Activated naive CD8-positive, alpha-beta T cell treated with anti-CD3 and anti-CD28 coated beads for 36 hours (primary cell): ENCODE results near the gene EEA1. TPM values are rescaled to one million over a fixed set of nuclear protein-coding genes. Genes with fewer than 3 reads are reported as not detected.

ENCODE experiments used
- DNase-seq: peaks from one replicate; pipeline ENCODE4 v3.0.0; 2021
- H3K27ac Mint-ChIP-seq: one replicate; pipeline ENCODE4 v1.8.0; 2022; ENCODE audit warnings: mild to moderate bottlenecking, moderate library complexity, mixed read lengths
- H3K27me3 Mint-ChIP-seq: one replicate; pipeline ENCODE4 v1.8.0; 2022; ENCODE audit warnings: mild to moderate bottlenecking, mixed read lengths
- H3K36me3 Mint-ChIP-seq: one replicate; pipeline ENCODE4 v1.8.0; 2021; ENCODE audit warnings: mild to moderate bottlenecking, mixed read lengths
- H3K4me1 Mint-ChIP-seq: one replicate; pipeline ENCODE4 v1.8.0; 2021; ENCODE audit warnings: mixed read lengths
- H3K4me3 Mint-ChIP-seq: one replicate; pipeline ENCODE4 v1.8.0; 2022; ENCODE audit warnings: mild to moderate bottlenecking, moderate library complexity, mixed read lengths
- H3K9me3 Mint-ChIP-seq: one replicate; pipeline ENCODE4 v1.8.0; 2022; ENCODE audit warnings: mixed read lengths
- total RNA-seq, 2 experiments: library from RNA; stranded (reverse); gene quantifications; one replicate each; pipeline ENCODE4 v1.2.3, GENCODE V29; 2021

EEA1 gene
- total RNA-seq, 2 experiments from 2014 or later: 17.5 TPM

GRCh38 chr12:92915365-92915764 is 13.7 kb downstream of the EEA1 start:
- H3K4me1 Mint-ChIP-seq: peaks cover 33% of the 10 kb centered on the region
- DNase-seq: no peak
- peaks cover 11% of the 10 kb centered on the region for H3K9me3 Mint-ChIP-seq
- H3K27ac Mint-ChIP-seq: no peak overlapping the region
- H3K4me3 Mint-ChIP-seq: no peak overlapping the region
- peaks cover 26% of the 10 kb centered on the region for H3K36me3 Mint-ChIP-seq
- no peaks in the 10 kb centered on the region for H3K27me3 Mint-ChIP-seq

GRCh38 chr12:92914170-92914569 is 14.9 kb downstream of the EEA1 start:
- Mint-ChIP-seq H3K4me3 (no peak overlapping the region), H3K27ac (no peak overlapping the region)

GRCh38 chr12:92912672-92913071 is 16.4 kb downstream of the EEA1 start:
- no peak for DNase-seq
- Mint-ChIP-seq H3K36me3 (peaks cover 39% of the 10 kb centered on the region), H3K9me3 (peaks cover 17% of the 10 kb centered on the region), H3K27me3 (no peaks in the 10 kb centered on the region), H3K4me1 (peaks cover 42% of the 10 kb centered on the region), H3K27ac (peak overlapping the region; percentile 88), H3K4me3 (no peak overlapping the region)

More at GRCh38 chr12:92914170-92914569, 14.9 kb downstream of the EEA1 start:
- peaks cover 34% of the 10 kb centered on the region for H3K36me3 Mint-ChIP-seq
- peaks cover 14% of the 10 kb centered on the region for H3K9me3 Mint-ChIP-seq
- no peak for DNase-seq
- no peaks in the 10 kb centered on the region for H3K27me3 Mint-ChIP-seq
- H3K4me1 Mint-ChIP-seq: peaks cover 35% of the 10 kb centered on the region

DNA sequence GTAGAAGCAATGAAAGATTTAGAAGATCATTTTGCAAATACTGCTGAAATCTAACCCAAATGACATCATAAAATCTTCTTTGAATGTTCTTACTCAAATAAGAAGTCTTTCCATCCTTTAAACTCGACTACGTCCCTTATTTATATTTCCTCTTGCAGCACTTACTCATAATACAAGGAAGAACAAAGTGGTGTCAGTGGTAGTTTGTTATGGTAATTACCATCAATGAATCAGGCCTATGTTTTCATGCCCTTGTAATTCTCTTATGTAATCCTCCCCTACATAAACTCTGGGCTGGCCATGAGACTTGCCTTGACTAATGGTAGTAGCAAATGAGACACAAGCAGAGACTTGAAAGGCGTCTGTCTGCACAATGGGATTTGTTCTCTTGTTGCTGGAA is 17.0 kb downstream of the EEA1 start:
- Mint-ChIP-seq H3K4me3 (no peak overlapping the region), H3K36me3 (peaks cover 37% of the 10 kb centered on the region), H3K4me1 (peaks cover 48% of the 10 kb centered on the region), H3K27me3 (no peaks in the 10 kb centered on the region), H3K27ac (peak overlapping the region; percentile 88), H3K9me3 (peaks cover 17% of the 10 kb centered on the region)
- DNase-seq: no peak

GRCh38 chr12:92911339-92911738 is 17.8 kb downstream of the EEA1 start:
- no peaks in the 10 kb centered on the region for H3K27me3 Mint-ChIP-seq
- H3K27ac Mint-ChIP-seq: peak overlapping the region; percentile 88
- peaks cover 49% of the 10 kb centered on the region for H3K4me1 Mint-ChIP-seq

DNA sequence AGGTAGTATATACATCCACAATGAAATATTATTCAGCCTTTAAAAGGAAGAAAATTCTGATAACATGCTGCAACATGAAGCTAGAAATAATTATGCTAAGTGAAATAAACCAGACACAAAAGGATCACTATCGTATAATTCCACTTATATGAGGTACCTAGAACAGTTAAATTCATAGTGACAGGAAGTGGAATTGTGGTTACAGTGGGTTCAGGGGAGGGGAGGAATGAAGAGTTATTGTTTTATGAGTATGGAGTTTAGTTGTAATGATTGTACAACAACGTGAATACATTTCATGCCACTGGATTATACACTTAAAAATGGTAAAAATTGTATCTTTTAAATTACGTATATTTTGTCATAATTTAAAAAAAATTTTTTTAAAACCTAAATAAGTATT is 21.0 kb downstream of the EEA1 start:
- DNase-seq: no peak
- no peak overlapping the region for H3K27ac Mint-ChIP-seq
- peaks cover 9% of the 10 kb centered on the region for H3K9me3 Mint-ChIP-seq
- no peaks in the 10 kb centered on the region for H3K27me3 Mint-ChIP-seq
- H3K4me1 Mint-ChIP-seq: peaks cover 51% of the 10 kb centered on the region
- H3K4me3 Mint-ChIP-seq: no peak overlapping the region
- peaks cover 22% of the 10 kb centered on the region for H3K36me3 Mint-ChIP-seq

More at GRCh38 chr12:92911339-92911738, 17.8 kb downstream of the EEA1 start:
- DNase-seq: no peak
- peaks cover 17% of the 10 kb centered on the region for H3K9me3 Mint-ChIP-seq
- peaks cover 37% of the 10 kb centered on the region for H3K36me3 Mint-ChIP-seq
- no peak overlapping the region for H3K4me3 Mint-ChIP-seq

DNA sequence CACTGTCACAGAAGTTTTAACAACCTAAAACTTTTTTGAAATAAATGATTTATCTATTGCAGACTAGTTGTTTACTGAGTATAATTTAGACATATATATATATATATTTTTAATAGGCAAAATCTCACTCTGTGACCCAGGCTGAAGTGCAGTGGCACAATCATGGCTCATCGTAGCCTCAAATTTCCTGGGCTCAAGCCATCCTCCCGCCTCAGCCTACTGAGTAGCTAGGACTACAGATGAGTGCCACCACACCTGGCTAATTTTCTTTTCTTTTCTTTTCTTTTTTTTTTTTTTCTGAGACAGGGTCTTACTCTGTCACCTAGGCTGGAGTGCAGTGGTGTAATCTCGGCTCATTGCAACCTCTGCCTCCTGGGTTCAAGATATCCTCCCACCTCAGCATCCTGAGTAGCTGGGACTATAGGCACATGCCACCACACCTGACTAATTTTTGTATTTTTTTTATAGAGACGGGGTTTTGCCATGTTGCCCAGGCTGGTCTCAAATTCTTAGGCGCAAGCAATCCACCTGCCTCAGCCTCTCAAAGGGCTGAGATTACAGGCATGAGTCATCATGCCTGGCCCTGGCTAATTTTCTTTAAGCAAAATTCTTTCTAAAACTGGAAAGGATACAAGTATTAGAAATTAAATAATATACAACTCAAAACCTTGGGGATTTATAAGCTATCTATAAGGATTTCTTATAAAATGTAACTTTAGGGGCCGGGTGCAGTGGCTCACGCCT is 23.1 kb downstream of the EEA1 start:
- Mint-ChIP-seq H3K4me1 (peaks cover 30% of the 10 kb centered on the region), H3K27me3 (no peaks in the 10 kb centered on the region), H3K36me3 (peaks cover 20% of the 10 kb centered on the region), H3K27ac (no peak overlapping the region), H3K4me3 (no peak overlapping the region), H3K9me3 (peaks cover 6% of the 10 kb centered on the region)
- no peak for DNase-seq

DNA sequence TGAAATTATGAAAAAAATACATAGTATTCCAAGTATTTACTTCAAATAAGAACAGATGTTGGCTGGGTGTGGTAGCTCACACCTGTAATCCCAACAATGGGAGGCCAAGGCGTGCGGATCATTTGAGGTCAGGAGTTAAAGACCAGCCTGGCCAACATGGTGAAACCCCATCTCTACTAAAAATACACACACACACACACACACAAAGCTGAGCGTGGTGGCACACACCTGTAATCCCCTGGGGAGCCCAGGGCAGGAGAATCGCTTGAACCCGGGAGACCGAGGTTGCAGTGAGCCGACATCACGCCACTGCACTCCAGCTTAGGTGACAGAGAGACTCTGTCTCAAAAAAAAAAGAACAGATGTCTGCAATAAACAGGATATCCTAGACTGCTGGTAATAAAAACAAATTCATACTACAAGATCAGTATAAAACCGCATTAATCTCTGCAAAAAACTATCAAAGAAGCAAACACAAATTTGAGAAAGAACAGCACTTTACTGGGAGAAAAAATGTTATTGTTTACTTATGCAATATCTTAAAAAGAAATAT is 23.8 kb downstream of the EEA1 start:
- Mint-ChIP-seq H3K9me3 (peaks cover 6% of the 10 kb centered on the region), H3K36me3 (peaks cover 20% of the 10 kb centered on the region), H3K27me3 (no peaks in the 10 kb centered on the region), H3K4me1 (peaks cover 30% of the 10 kb centered on the region), H3K4me3 (no peak overlapping the region), H3K27ac (no peak overlapping the region)
- DNase-seq: no peak

- Mint-ChIP-seq H3K4me3 (no peak overlapping the region), H3K27me3 (no peaks in the 10 kb centered on the region), H3K9me3 (peaks cover 3% of the 10 kb centered on the region), H3K4me1 (peaks cover 25% of the 10 kb centered on the region), H3K36me3 (peaks cover 25% of the 10 kb centered on the region), H3K27ac (no peak overlapping the region)
- DNase-seq: no peak
Observed at GRCh38 chr12:92900941-92901340, 28.2 kb downstream of the EEA1 start.

DNA sequence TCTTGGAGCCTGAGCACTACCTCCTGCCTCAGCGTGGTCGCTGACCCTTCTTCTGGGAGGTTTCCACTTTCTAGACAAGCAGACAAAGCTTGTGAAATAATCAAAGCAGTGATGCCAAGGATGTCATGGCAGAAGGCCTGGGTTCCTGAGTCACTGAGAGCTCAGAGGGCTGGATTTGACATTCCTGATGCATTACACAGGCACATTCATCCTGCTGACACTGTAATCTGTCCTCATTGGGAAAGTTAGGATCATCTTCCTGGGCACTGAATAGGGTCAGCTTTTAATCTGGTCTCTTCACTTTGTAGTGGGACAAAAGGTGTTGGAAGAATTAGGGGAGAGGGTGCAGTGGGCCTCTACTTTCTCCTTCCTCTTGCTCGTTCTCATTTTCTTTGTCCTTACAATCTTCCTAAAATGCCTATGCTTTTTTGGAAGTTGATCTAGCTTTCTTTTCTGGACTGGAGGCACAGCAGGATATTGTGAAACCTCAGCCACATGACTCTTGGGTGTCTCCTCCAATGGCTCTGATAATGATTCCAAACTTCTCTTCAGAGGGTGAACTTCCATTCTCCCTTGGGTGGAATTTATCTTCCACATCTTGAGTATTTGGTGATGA is 29.6 kb downstream of the EEA1 start:
- H3K4me1 Mint-ChIP-seq: peaks cover 19% of the 10 kb centered on the region
- DNase-seq: no peak
- H3K27me3 Mint-ChIP-seq: no peaks in the 10 kb centered on the region
- peaks cover 27% of the 10 kb centered on the region for H3K36me3 Mint-ChIP-seq
- no peak overlapping the region for H3K4me3 Mint-ChIP-seq
- H3K9me3 Mint-ChIP-seq: peaks cover 3% of the 10 kb centered on the region
- no peak overlapping the region for H3K27ac Mint-ChIP-seq

DNA sequence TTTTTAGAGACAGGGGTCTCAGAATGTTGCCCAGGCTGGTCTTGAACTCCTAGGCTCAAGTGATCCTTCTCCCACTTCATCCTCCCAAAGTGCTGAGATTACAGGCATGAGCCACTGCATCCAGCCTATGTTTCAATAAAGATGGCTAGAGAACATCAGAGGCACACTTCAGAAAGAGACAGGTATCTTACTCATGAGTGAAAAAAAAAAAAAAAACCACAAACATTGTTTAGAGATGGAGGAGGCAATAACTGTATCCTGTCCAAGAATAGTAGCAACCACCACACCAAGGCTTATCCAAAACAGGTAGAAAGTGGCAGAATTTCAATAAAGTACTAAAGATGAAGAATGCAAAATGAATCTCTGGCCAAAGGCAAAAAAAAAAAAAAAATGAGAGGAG is 30.3 kb downstream of the EEA1 start:
- Mint-ChIP-seq H3K4me1 (peaks cover 16% of the 10 kb centered on the region), H3K4me3 (no peak overlapping the region), H3K27ac (no peak overlapping the region), H3K27me3 (no peaks in the 10 kb centered on the region), H3K36me3 (peaks cover 27% of the 10 kb centered on the region), H3K9me3 (peaks cover 3% of the 10 kb centered on the region)
- no peak for DNase-seq

GRCh38 chr12:92897844-92898243 is 31.3 kb downstream of the EEA1 start:
- H3K4me1 Mint-ChIP-seq: peaks cover 20% of the 10 kb centered on the region

GRCh38 chr12:92890601-92891106 is 38.4 kb downstream of the EEA1 start:
- peaks cover 13% of the 10 kb centered on the region for H3K4me1 Mint-ChIP-seq
- no peaks in the 10 kb centered on the region for H3K27me3 Mint-ChIP-seq
- H3K27ac Mint-ChIP-seq: no peak overlapping the region
- no peak overlapping the region for H3K4me3 Mint-ChIP-seq
- no peaks in the 10 kb centered on the region for H3K9me3 Mint-ChIP-seq
- H3K36me3 Mint-ChIP-seq: peaks cover 41% of the 10 kb centered on the region
- DNase-seq: no peak

More at GRCh38 chr12:92897844-92898243, 31.3 kb downstream of the EEA1 start:
- no peak overlapping the region for H3K4me3 Mint-ChIP-seq
- no peaks in the 10 kb centered on the region for H3K27me3 Mint-ChIP-seq
- peaks cover 27% of the 10 kb centered on the region for H3K36me3 Mint-ChIP-seq
- peaks cover 3% of the 10 kb centered on the region for H3K9me3 Mint-ChIP-seq
- no peak overlapping the region for H3K27ac Mint-ChIP-seq
- DNase-seq: no peak

- Mint-ChIP-seq H3K27ac (no peak overlapping the region), H3K4me1 (peaks cover 11% of the 10 kb centered on the region), H3K36me3 (peaks cover 59% of the 10 kb centered on the region), H3K4me3 (no peak overlapping the region), H3K27me3 (no peaks in the 10 kb centered on the region), H3K9me3 (no peaks in the 10 kb centered on the region)
- DNase-seq: no peak
Observed at GRCh38 chr12:92886131-92886530, 43.0 kb downstream of the EEA1 start.

DNA sequence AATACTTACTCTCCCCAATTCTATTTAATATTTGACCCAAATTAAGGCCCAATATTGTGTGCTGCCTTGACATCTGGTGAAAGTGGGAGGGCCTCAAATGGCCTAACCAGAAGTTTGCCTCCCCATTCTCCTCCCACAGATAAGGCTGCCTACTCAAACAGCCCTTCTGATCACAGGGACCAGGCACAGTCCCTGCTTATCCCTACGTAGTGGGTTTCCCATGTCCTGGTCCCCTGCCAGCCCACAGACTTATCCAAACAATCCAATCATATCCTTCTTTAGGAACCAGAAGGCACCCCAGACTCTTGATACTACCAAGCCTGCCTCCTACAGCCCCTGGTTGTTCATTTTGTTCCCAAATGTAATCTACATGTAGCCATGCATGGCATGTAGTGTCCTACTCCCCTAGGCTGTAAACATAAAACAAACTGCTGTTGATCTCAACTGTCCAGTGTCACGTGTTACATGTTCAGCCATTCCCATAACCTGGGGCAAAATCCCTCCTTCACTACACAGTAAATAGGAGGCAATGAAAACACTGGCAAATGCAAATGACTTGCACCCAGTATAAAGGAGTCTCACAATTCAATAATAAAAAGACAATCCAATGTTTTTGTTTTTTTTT is 49.3 kb downstream of the EEA1 start:
- no peak for DNase-seq
- peaks cover 19% of the 10 kb centered on the region for H3K4me1 Mint-ChIP-seq
- peaks cover 2% of the 10 kb centered on the region for H3K9me3 Mint-ChIP-seq
- H3K36me3 Mint-ChIP-seq: peaks cover 65% of the 10 kb centered on the region
- no peak overlapping the region for H3K4me3 Mint-ChIP-seq
- no peak overlapping the region for H3K27ac Mint-ChIP-seq
- H3K27me3 Mint-ChIP-seq: no peaks in the 10 kb centered on the region
